Naive thymus-derived CD4-positive, alpha-beta T cell (primary cell): ENCODE measurements around the gene NUP205. TPM values are rescaled to one million over a fixed set of nuclear protein-coding genes. Genes with fewer than 3 reads are reported as not detected.
A peak's percentile ranks its signal among the peaks of the same experiment; 100 is the strongest.
"Not testable (repeated sequence)": the region's sequence is repeated elsewhere in the genome, so short reads cannot be mapped to it uniquely, and the experiment has no call there.

Experiments used
- ATAC-seq: fragments of 150-1000 bp; cut with Tn5 transposase; 2 replicates; pipeline ENCODE4 v1.10.0; 2021; ENCODE audit warnings: mild to moderate bottlenecking, moderate library complexity
- CTCF ChIA-PET: fragments of 350-600 bp; sonication (Branson Sonifier 250); formaldehyde crosslinking; loops from one replicate; lab custom pipeline; 2021; ENCODE audit warnings: antibody characterized with exemption; lab: Charles Lee
- POLR2A ChIA-PET: fragments of 350-600 bp; sonication (Branson Sonifier 250); formaldehyde crosslinking; loops from one replicate; lab custom pipeline; 2021; ENCODE audit warnings: antibody characterized with exemption, inconsistent platforms; lab: Charles Lee
- DNase-seq, 9 donors: peaks; one replicate each; pipeline versions ENCODE4 v3.0.0 to v3.0.0-alpha.2; 2020 to 2022; ENCODE audit warnings: mixed read lengths in 1 of 9
- H3K27ac ChIP-seq: one replicate; pipeline ENCODE4 v1.7.0; 2013; ENCODE audit warnings: mild to moderate bottlenecking, low read depth, low read length, moderate library complexity
- H3K27me3 ChIP-seq, 2 donors: one replicate each; pipeline ENCODE4 v1.7.0; 2013; ENCODE audit warnings: low read length in 2 of 2, mild to moderate bottlenecking in 2 of 2, moderate library complexity in 2 of 2; ENCODE audit not compliant: control insufficient read depth in 2 of 2, insufficient read depth in 2 of 2
- H3K36me3 ChIP-seq, 3 experiments: 1 replicate in 2 of 3; 2 replicates in 1 of 3; pipeline ENCODE4 v1.7.0; 2013; ENCODE audit warnings: low read length in 3 of 3, mild to moderate bottlenecking in 3 of 3, moderate library complexity in 1 of 3; ENCODE audit not compliant: insufficient read depth in 3 of 3, control insufficient read depth in 2 of 3
- H3K4me1 ChIP-seq, 2 donors: one replicate each; pipeline ENCODE4 v1.7.0; 2013; ENCODE audit warnings: low read length in 2 of 2, mild to moderate bottlenecking in 2 of 2, moderate library complexity in 1 of 2; ENCODE audit not compliant: control insufficient read depth in 2 of 2, insufficient read depth in 2 of 2
- H3K4me3 ChIP-seq: 2 replicates; pipeline ENCODE4 v1.7.0; 2013; ENCODE audit warnings: mild to moderate bottlenecking, low read length
- H3K9me3 ChIP-seq, 3 experiments: 1 replicate in 2 of 3; 2 replicates in 1 of 3; pipeline ENCODE4 v1.7.0; 2013; ENCODE audit warnings: low read length in 3 of 3; ENCODE audit not compliant: control insufficient read depth in 2 of 3
- H3K27ac Mint-ChIP-seq, 9 donors: one replicate each; pipeline ENCODE4 v1.8.0; 2020 to 2022; ENCODE audit warnings: mixed read lengths in 9 of 9, mild to moderate bottlenecking in 8 of 9, moderate library complexity in 5 of 9, inconsistent platforms in 2 of 9
- H3K27me3 Mint-ChIP-seq, 5 donors: one replicate each; pipeline ENCODE4 v1.8.0; 2021 to 2022; ENCODE audit warnings: mixed read lengths in 5 of 5, mild to moderate bottlenecking in 1 of 5
- H3K36me3 Mint-ChIP-seq, 5 donors: one replicate each; pipeline ENCODE4 v1.8.0; 2020 to 2022; ENCODE audit warnings: mixed read lengths in 5 of 5, mild to moderate bottlenecking in 3 of 5, inconsistent platforms in 1 of 5
- H3K4me1 Mint-ChIP-seq, 7 donors: one replicate each; pipeline ENCODE4 v1.8.0; 2020 to 2022; ENCODE audit warnings: mixed read lengths in 7 of 7, mild to moderate bottlenecking in 3 of 7, inconsistent platforms in 1 of 7
- H3K4me3 Mint-ChIP-seq, 10 donors: one replicate each; pipeline ENCODE4 v1.8.0; 2020 to 2022; ENCODE audit warnings: mild to moderate bottlenecking in 10 of 10, mixed read lengths in 10 of 10, moderate library complexity in 6 of 10, inconsistent platforms in 2 of 10
- H3K9me3 Mint-ChIP-seq, 11 donors: one replicate each; pipeline ENCODE4 v1.8.0; 2020 to 2022; ENCODE audit warnings: mixed read lengths in 11 of 11, mild to moderate bottlenecking in 4 of 11, inconsistent platforms in 1 of 11, moderate library complexity in 1 of 11
- intact Hi-C, 2 donors: fragments of 100-400 bp; cut with micrococcal nuclease; formaldehyde crosslinking; loops; one replicate each; pipeline ENCODE4 v1.15.1; 2023
- polyA plus RNA-seq, 2 donors: library from polyadenylated mRNA; unstranded; fragments of 300-500 nt; fragmentation: Illumina TruSeq; gene quantifications; one replicate each; pipeline ENCODE4 v1.2.3, GENCODE V29; 2021
- total RNA-seq, 6 experiments: library from RNA in 5 of 6; stranded (reverse) in 5 of 6; gene quantifications; 1 replicate in 5 of 6; 2 replicates in 1 of 6; pipeline ENCODE4 v1.2.3 and lab custom pipeline; 2021 to 2026

NUP205 gene
- total and polyA plus RNA-seq, 7 experiments from 2014 or later = 22.9 to 88.8 (median 54.3) TPM

GRCh38 chr7:135620980-135621850 is 63.5 kb downstream of the NUP205 start:
- H3K4me3 ChIP-seq = no peak overlapping the region
- intact Hi-C loops = loop anchor here (1.0 to 2.0 kb wide), 2 partner anchors 24 kb away; no protein-coding TSS in a partner anchor
- Mint-ChIP-seq H3K36me3 (peaks cover 7 to 42% (median 14%) of the 10 kb centered on the region in 5 donors), H3K9me3 (no peaks in the 10 kb centered on the region), H3K27ac (no peak overlapping the region), H3K4me3 (no peak overlapping the region), H3K27me3 (no peaks in the 10 kb centered on the region), H3K4me1 (peaks cover 0 to 3% (median 0%) of the 10 kb centered on the region in 7 donors)
- DNase-seq (peak in 6 of 9 donors; percentile 17 to 48 (median 33)), ATAC-seq (peak; percentile 65)
- H3K36me3 ChIP-seq = peaks cover 0 to 65% (median 11%) of the 10 kb centered on the region in 3 experiments
- no peaks in the 10 kb centered on the region for H3K27me3 ChIP-seq
- H3K4me1 ChIP-seq = no peaks in the 10 kb centered on the region
- ChIA-PET POLR2A (no interaction called here), CTCF (interaction anchor here (0.7 to 2.6 kb wide), 6 partner anchors 19 to 1190 kb away, joined by 3 to 12 read pairs (median 4); no protein-coding TSS in a partner anchor)
- no peaks in the 10 kb centered on the region for H3K9me3 ChIP-seq
- H3K27ac ChIP-seq = no peak overlapping the region

DNA sequence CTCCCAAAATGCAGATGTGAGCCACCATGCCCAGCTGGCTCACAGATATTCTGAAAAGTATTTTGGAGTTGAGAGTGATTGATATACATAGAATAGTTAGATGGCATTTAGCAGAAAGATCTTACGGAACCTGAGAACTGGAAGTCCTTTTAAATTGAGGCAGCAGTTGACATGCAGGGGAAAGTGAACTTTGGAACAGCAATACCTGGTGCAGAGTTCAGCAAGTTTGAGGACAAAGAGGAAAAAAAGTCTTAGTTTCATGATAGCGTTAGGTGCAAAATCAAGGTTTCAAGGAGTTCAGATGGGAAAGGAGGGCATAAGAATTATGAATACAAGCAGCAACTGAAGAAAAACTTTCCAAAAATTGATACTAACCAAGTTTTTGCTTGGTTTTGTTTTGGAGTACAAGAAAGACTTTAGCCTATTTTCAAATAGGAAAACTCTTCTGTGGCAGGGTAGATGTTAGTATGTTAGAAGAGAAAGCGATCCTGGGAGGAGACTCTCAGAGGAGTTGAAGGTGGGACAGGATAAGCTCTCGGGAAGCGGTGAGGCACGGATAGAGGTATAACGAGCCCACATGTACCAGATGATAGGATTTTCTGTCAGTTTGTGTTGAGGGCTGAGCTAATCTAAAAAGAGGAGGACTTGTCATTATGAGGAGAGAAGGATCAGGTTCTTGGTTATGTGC is 76.6 kb downstream of the NUP205 start:
- ChIA-PET CTCF (no interaction called here), POLR2A (no interaction called here)
- H3K4me1 Mint-ChIP-seq = no peaks in the 10 kb centered on the region
- Histone ChIP-seq H3K4me1 (no peaks in the 10 kb centered on the region), H3K36me3 (peaks cover 15 to 69% (median 31%) of the 10 kb centered on the region in 3 experiments), H3K4me3 (no peak overlapping the region), H3K27me3 (no peaks in the 10 kb centered on the region), H3K27ac (no peak overlapping the region), H3K9me3 (no peaks in the 10 kb centered on the region)
- DNase-seq (no peak), ATAC-seq (no peak)
- intact Hi-C loops = no loop called here
- H3K27ac Mint-ChIP-seq = peak overlapping the region in 4 of 9 donors; percentile 3 to 46 (median 31)
- no peaks in the 10 kb centered on the region for H3K27me3 Mint-ChIP-seq
- no peak overlapping the region for H3K4me3 Mint-ChIP-seq
- H3K9me3 Mint-ChIP-seq = no peaks in the 10 kb centered on the region
- peaks cover 10 to 56% (median 43%) of the 10 kb centered on the region in 5 donors for H3K36me3 Mint-ChIP-seq

DNA sequence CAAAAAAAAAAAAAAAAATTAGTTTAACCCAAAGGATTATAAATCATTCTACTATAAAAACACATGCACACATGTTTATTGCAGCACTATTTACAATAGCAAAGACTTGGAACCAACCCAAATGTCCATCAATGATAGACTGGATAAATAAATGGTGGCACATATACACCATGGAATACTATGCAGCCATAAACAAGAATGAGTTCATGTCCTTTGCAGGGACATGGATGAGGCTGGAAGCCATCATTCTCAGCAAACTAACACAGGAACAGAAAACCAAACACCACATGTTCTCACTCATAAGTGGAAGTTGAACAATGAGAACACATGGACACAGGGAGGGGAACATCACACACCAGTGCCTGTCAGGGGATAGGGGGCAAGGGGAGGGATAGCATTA is 82.0 kb downstream of the NUP205 start:
- H3K4me3 Mint-ChIP-seq, DNase-seq, H3K4me1 ChIP-seq, H3K4me1 Mint-ChIP-seq, H3K27me3 ChIP-seq, CTCF ChIA-PET, H3K9me3 Mint-ChIP-seq, H3K27me3 Mint-ChIP-seq, H3K9me3 ChIP-seq, ATAC-seq, H3K27ac ChIP-seq, POLR2A ChIA-PET, H3K4me3 ChIP-seq: not testable (repeated sequence)
- H3K36me3 ChIP-seq = peaks cover 15 to 77% (median 17%) of the 10 kb centered on the region in 3 experiments
- Mint-ChIP-seq H3K36me3 (peaks cover 10 to 51% (median 38%) of the 10 kb centered on the region in 5 donors), H3K27ac (peak overlapping the region in 1 of 9 donors; percentile 19)
- intact Hi-C loops = loop anchor here in 1 of 2 donors (10.0 kb wide), 1 partner anchor 225 kb away; no protein-coding TSS in a partner anchor

GRCh38 chr7:135644154-135644553 is 86.4 kb downstream of the NUP205 start:
- Histone ChIP-seq H3K9me3 (no peaks in the 10 kb centered on the region), H3K27ac (no peak overlapping the region), H3K4me1 (no peaks in the 10 kb centered on the region), H3K27me3 (no peaks in the 10 kb centered on the region), H3K36me3 (peaks cover under 1 to 74% (median 5%) of the 10 kb centered on the region in 3 experiments), H3K4me3 (no peak overlapping the region)
- no peaks in the 10 kb centered on the region for H3K27me3 Mint-ChIP-seq
- ATAC-seq (peak; percentile 38), DNase-seq (no peak)
- H3K4me3 Mint-ChIP-seq = no peak overlapping the region
- H3K27ac Mint-ChIP-seq = peak overlapping the region in 1 of 9 donors; percentile 45
- intact Hi-C loops = loop anchor here in 1 of 2 donors (2.0 to 10.0 kb wide), 2 partner anchors 23 to 229 kb away; no protein-coding TSS in a partner anchor
- no peaks in the 10 kb centered on the region for H3K9me3 Mint-ChIP-seq
- POLR2A ChIA-PET = no interaction called here
- CTCF ChIA-PET = interaction anchor here (0.7 to 4.0 kb wide), 9 partner anchors 12 to 1324 kb away, joined by 3 to 38 read pairs (median 3); no protein-coding TSS in a partner anchor
- H3K4me1 Mint-ChIP-seq = peaks cover 0 to 7% (median 0%) of the 10 kb centered on the region in 7 donors
- peaks cover 6 to 41% (median 25%) of the 10 kb centered on the region in 5 donors for H3K36me3 Mint-ChIP-seq

- Histone ChIP-seq H3K4me1 (no peaks in the 10 kb centered on the region), H3K4me3 (no peak overlapping the region), H3K27ac (no peak overlapping the region), H3K9me3 (no peaks in the 10 kb centered on the region), H3K27me3 (no peaks in the 10 kb centered on the region), H3K36me3 (peaks cover 0 to 73% (median 5%) of the 10 kb centered on the region in 3 experiments)
- DNase-seq (no peak), ATAC-seq (no peak)
- intact Hi-C loops = loop anchor here (1.0 to 10.0 kb wide), 6 partner anchors 23 to 370 kb away; no protein-coding TSS in a partner anchor
- ChIA-PET CTCF (interaction anchor here (0.7 to 4.0 kb wide), 12 partner anchors 12 to 1325 kb away, joined by 3 to 38 read pairs (median 4); partner anchors contain the start of gene STMP1), POLR2A (interaction anchor here (1.2 kb wide), 1 partner anchor 18 kb away, joined by 8 read pairs; the partner anchor contains the start of gene STMP1)
- Mint-ChIP-seq H3K9me3 (no peaks in the 10 kb centered on the region), H3K36me3 (peaks cover 6 to 38% (median 24%) of the 10 kb centered on the region in 5 donors), H3K4me3 (no peak overlapping the region), H3K27ac (peak overlapping the region in 1 of 9 donors; percentile 45), H3K27me3 (no peaks in the 10 kb centered on the region), H3K4me1 (peaks cover 0 to 7% (median 0%) of the 10 kb centered on the region in 7 donors)
Observed at GRCh38 chr7:135644729-135645128, 87.0 kb downstream of the NUP205 start.
